GM18873 (cell line): ENCODE data around the gene ALDH1A2.
"Not testable (repeated sequence)": the region's sequence is repeated elsewhere in the genome, so short reads cannot be mapped to it uniquely, and the experiment has no call there.

ENCODE experiments used
- ATAC-seq: cut with Tn5 transposase; IDR thresholded peaks from one replicate; pipeline ENCODE4 v1.9.1; 2021; ENCODE audit warnings: mild to moderate bottlenecking, moderate library complexity, moderate number of reproducible peaks; ENCODE audit not compliant: unreplicated experiment, low FRiP score

The ALDH1A2 gene

DNA sequence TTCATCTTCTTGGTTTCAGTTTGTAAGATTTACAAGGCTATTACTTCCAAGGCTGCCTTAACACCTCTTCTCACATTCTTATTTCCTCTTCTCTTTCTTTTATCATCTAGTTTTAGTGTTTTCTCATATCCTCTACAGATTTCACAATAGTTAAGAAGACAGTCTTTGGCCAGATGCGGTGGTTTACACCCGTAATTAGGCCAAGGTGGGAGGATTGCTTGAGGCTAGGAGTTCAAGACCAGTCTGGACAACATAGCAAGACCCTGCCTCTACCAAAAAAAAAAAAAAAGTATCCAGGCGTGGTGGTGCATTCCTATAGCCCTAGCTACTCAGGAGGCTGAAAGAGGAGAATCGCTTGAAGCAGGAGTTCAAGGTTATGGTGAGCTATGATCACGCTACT lies 3.5 kb upstream of the ALDH1A2 start:
- ATAC-seq, result no peak

DNA sequence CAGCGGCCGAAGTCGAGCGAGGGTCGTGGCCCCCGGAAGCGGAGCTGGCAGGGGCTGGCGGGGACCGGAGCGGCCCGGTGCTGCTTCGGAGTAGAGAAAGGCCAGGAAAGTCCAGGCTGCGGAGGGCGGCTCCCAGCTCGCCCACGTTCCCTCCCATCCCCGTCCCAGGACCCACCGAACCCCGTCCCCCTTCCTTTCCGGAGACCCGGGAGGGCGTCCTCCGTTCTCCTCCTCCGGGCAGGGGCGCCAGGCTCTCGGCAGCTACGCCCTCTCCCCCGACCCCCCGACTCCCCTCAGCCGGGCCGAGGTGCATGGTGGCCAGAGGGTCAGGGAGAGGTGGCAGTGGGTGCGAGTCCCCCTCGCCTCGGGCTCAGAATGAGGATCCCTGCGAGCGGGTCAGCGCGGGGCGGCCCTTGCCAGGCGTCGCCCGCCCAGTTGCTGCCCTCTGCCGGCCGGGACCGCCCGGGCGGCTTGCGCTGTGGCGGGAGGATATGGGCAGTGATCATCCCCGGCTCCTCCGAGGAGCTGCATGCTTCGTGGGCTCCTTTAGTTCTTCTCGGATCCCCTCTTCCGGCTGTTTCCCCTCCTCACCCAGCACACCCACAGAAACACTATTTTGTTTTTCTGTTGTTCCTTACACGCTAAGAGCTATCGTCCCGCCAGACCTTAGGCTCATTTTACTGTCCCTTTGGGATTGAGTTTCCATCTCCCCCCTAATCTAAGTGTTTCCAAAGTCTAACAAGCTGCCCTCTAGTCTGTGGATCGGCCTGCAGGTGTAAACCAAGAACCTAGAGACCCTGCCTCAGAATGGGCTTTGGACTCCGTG lies 744 bp upstream of the ALDH1A2 start:
- no peak for ATAC-seq

DNA sequence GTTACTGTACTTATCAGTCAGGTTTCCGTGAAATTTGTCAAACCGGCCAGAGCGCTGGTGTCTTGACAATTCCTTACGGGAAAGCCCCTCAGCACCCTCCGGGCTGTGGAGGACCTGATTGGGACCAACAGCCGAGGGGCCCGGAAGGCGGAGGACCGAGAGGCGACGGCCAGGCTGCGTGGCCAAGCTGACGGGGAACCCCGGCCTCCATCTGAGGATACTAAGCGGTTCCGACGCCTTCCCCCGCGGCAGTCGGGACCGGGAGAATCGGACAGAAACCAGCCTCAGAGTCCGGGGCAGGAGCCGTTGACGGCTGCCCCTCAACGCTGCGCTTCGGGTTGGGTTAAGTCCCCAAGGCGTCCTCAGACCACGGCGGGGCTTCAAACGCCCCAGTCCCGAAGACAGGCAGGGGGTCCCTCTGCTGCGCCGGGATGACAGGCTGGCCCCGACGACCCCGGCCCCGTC lies 499 bp downstream of the ALDH1A2 start:
- no peak for ATAC-seq

DNA sequence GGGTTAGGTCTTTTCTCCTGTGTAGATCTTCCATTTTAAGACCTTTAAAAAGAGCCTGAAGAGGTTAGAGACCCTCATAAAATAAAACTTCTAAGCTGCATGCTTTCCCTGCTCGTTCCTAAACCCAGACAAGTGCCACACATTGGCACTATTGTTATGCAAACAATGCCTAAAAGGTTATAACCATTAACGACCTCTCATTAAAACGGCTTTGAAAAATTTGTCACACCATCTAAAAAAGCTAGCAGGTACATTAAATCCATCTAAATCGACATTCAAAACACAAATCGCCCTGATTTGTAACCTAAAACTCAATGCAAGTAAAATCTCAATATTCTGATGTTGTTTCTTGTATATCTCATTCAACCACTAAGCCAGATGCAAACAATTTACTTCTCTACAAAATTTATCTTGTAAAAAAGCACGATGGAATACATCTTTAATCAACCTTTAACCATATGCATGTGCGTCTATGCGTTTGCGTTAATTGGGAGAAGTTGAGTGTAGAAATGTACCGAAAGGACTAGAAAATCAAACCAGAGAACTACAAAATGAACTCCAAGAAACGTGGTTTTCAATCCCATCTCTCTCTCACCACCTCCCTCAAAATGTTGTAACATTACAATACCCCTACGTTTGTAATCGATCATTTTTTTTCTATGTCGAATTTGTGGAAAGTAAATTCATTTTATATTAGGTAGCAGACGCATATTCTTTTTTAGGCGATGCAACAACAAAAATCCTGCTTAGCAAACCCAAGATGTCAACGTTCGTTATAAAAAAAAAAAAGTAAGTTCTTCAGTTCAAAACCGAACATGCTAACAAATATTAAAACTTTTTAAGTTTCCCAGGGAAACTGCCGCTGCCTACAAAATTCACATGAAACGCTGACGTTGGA lies 1.2 kb downstream of the ALDH1A2 start:
- ATAC-seq, result no peak

DNA sequence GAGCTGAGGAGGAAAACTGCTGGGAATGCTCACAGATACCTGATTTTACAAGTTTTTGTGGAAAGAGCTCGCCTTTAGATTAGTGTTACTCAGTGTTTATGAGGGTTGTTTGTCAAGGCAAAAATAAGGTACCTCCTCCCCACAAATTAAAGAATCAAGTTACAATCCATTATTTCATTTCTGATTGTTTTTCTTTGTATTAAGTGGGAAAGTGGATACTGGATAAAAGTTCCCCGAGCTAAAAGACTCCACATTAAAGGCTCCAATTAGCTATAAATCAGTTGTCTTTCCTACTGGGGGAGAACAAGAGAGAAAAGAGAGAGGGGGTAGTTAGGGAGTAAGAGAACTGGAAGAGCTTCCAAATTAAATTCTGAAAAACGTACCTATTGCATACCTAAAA lies 1.9 kb downstream of the ALDH1A2 start:
- ATAC-seq, result no peak

DNA sequence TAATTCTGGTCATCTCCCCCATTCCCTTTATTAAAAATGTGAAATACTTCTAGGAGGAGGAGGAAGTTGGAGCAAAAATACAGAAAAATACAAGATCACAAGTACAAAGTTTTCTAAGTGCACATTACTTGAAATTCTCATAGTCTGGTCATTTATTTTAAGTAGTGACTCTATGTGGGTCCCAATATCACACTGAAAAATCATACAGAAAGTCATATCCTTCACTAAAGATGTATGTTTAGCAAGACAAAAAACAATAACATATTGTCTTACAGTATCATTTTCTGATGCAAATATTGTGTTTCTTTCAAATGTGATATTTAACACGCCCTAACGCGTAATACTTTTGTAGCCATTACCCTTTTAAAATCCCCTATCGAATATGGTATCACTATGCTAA lies 2.5 kb downstream of the ALDH1A2 start:
- no peak for ATAC-seq

DNA sequence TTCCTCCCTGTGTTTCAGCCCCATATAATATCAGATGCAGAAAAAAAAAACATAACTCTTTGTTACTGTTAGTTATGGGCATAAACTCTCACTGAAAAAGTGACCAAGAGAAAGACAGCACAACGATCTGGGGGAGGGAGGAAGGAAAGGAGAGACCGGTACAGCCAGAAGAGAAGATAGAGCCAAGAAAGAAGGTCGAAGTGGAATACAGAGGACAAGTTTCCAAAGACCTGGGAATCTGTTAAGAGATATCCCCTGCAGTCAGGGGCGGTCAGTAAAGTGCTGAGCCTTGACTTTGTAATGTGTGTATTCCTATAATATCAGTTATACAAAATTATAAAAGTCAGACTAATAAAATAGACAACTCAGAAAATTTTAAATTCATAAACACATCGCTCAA lies 3.3 kb downstream of the ALDH1A2 start:
- no peak for ATAC-seq

DNA sequence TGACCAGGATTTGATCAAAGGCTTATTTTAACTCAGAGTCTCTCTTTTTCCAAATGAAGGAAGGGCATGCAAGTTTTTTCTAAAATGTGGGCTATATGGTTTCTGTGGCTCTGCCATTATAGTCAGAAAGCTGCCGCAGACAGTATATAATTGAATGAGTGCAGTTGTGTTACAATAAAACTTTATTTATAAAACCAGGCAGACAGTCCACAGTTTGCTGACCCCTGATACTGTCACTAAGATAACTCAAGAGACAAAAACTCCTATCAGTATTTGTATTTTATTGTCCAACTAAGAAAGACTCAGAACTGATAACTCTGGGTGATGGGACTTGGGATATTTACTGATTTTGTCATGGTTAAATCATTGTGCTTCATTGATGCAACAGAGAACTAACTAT lies 4.9 kb downstream of the ALDH1A2 start:
- no peak for ATAC-seq

DNA sequence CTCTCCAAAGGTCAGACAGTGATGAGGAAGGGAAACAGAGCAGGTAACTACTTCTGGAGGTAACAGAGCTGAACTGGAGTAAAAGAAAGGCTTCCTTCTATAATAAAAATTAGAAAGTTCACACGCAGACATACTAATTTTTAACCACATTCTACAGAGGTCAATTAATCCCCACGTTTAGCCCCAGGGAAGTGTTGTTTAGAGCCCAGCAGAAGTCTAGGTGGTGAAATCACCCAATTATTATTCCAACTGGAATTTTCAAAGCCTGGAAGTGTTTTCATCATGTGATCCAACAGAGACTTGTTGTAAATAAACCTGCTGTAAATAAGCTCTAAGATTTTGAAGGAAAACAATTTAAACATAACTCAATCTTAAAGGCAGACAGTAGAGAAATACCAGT lies 6.8 kb downstream of the ALDH1A2 start:
- no peak for ATAC-seq

DNA sequence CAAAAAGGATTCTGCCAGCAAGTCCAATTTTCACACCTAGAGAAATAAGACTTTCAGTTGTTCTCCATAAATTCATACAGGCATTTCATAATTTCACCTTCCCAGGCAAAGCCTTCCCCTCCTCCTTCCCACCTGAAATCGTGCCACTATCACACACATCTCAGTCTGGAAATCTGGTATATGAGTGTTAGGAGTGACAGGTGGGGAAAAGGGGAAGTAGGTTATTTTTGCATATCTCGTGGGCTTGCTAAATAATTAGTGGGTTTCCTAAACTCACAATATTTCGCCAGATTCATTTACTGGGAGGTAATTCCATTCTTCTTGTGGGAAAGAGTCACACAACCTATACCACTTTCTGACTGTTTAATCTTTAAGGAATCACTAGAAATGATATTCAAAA lies 7.4 kb downstream of the ALDH1A2 start:
- no peak for ATAC-seq

DNA sequence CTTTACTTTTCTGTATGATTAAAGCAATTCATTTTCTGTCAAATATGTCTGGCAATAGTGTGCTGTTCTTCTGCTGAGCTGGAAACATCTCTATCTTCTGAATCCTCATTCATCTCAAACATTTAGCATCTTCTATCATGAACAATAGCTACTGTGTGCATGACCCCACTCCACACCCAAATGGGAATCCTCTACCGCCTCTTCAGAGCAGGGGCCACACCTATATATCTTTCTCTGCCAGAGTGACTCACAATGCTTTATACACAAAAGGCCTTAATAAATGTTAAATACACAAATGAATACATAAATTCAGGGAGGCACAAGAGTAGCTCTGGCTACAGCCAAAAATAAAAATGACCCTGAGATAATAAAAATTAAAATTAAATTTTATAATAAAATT lies 8.0 kb downstream of the ALDH1A2 start:
- no peak for ATAC-seq

DNA sequence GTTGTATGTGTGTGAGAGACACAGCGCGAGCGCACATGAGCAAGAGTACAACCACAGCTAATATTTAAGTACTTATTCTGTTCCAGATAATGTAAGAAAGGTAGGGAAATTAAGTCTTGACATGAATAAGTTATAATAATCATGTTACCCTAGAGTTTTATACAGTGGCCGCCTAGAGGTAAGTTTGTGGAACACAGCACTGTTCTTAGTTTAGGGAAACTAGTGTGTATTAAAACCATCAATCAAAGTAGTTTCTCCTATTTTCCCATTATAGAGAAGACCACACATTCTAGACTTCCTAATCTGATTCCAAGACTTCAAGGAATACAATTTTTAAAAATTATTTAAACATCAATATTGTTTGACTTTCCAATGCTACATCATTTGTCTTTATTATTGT lies 9.5 kb downstream of the ALDH1A2 start:
- ATAC-seq, result no peak

DNA sequence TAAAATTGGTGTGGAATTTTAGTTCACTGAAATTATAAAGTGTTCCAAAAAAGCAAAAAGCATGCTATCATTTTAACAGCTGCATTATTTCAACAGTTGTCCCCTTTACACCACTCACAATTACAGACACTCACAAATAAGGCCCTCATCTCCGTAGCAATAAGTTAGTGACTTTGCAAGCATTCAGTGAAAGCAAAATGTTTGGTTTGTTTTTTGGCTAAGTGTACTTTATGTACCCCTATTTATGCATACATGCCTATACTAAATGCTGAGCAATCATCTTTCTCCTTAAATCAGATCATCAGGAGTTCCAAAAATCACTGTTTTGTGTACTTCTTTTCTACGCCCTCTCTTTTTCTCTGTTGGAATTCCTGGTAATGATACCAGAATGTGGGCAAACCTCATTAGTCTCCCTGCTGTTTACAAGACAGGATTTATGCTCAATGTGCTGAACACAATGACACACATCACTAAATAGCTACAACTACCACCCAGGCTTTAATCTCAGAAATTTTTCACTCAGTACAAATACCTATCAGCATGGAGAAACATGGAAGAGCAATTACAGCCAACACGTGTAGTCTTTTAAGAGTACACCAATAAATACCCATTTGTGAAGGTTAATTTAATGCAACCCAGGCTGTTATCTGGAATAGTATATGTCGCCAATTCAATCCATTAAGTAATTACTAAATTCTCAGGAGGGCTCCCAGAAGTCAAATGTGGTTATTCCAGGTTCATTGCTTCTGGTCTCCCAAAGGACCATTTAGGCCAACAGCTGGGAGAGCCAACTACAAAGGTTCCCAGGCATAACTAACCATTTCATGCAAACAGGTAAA lies 12.0 kb downstream of the ALDH1A2 start:
- no peak for ATAC-seq

DNA sequence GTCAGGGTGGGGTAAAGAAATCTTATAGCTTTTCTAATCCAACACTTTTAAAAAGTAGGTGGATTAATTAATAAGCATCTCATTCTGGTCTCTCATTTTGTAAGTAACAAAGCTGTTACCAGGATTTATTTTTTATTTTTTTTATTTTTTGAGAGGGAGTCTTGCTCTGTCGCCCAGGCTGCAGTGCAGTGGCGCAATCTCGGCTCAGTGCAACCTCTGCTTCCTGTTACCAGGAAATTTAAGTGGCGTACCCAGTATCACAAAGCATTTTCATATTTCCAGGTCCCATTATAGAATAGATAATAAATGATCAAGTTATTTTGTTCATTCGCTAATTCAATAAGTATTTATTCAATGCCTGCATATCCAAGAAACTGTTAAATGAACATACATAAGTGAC lies 13.2 kb downstream of the ALDH1A2 start:
- no peak for ATAC-seq

DNA sequence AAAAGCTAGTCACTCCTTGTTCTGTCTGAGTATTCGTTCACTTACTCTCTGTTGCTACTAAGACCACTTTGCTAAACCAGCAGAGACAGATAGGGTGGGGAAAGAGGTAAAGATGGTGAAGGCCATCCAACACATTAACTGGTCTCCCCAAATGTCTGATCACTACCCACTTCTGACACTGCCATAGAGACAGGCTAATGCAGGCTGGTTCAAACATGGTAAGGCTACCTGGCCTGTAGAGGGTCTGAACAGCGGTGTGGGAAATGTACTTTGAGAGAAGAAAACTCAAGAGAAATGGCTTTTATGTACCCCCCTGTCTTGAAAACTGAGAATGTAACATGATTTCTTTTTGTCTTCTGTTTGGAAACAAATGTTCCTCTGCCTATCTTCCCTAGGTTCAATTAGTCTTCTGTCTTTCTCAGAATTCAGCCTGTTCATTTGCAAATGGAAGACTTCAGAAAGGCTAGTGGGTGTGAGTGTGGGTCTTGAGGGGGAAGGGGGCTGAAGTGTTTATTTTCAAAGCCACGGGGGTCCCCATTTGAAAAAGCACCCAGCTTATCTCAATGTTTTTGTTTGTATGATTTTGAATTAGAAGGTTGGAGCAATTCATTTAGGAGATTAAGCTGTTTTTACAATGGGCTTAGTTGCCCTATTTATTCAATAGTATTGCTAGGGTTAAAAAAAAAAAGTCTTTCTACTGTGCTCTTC lies 15.8 kb downstream of the ALDH1A2 start:
- ATAC-seq, result no peak

DNA sequence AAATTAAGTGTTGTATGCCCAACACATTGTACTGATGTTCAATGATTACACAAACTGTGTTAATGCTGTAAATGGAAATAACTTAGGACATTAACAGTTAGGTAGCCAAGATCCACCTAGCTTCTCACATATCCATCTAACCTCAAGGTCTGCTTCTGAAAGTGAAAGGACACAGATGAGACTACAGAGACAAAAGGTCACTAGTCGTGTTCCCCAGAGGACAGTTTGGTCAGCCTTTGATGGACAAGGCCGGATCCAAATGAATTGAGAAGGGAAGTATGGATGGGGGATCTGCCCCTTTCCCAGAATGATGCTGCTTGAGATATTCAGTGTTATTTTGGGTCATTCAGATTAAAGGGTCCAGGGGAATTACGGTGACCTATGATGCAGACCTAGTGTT lies 17.2 kb downstream of the ALDH1A2 start:
- no peak for ATAC-seq

DNA sequence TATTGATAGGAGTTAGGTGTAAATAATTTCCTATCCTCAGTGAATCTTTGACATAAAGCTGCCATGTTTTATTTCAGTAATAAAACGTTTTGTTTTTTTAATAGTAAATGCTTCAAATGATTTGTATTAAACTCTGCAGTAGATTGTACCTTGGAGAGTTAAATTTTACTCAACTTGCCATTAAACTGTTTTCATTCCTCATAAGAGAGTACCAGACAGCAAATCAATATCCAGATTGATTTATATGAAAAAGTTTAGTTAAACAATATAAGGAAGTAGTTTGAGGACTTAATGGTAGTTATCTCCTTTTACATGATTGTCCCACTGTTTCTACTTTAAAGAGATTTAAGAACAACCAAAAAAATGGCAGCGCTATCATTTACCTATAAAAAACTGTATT lies 18.4 kb downstream of the ALDH1A2 start:
- ATAC-seq, result no peak

DNA sequence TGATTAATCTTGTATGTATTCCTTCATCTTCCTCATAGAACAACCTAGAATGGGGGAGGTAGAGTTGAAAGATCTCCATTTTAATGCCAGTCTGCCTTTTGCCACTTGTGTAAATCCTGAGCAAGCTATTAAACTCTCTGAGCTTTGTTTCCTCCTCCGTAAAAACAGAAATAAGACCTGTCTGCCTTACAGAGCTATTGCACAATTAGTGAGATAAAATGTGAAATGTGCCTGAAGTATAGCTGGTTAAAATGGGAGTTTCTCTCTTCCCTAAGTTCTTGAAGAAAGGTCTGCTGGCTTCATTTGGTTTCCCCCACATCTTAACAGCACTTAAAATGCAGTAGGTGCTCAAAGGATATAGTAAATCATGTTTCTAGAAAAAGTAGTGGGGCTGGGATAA lies 19.0 kb downstream of the ALDH1A2 start:
- no peak for ATAC-seq

DNA sequence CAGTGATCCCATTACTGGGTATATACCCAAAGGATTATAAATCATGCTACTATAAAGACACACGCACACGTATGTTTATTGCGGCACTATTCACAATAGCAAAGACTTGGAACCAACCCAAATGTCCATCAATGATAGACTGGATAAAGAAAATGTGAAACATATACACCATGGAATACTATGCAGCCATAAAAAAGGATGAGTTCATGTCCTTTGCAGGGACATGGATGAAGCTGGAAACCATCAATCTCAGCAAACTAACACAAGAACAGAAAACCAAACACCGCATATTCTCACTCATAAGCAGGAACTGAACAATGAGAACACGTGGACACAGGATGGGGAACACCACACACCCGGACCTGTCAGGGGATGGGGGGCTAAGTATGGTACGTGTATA lies 20.1 kb downstream of the ALDH1A2 start:
- not testable (repeated sequence) for ATAC-seq

DNA sequence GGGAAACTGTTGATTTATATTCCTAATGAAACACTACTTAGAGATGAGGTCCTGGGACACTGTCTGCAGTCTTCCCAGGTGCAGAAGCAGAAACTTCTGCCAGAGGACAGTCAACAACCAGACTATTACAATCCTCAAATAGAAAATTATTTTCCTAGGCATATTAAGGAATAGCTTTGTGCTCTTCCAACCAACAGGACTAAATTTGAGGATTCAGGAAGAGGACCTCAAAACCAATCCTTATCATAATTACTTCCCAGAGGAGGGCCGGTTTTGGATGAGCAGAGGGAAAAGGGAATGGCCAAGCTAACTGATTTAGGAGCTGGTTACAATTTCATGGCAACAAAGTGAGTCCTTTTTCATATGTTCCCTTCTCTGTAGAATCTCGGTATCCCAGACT lies 21.0 kb downstream of the ALDH1A2 start:
- ATAC-seq, result no peak
